ENCODE results near the gene LEP.

The LEP gene

DNA sequence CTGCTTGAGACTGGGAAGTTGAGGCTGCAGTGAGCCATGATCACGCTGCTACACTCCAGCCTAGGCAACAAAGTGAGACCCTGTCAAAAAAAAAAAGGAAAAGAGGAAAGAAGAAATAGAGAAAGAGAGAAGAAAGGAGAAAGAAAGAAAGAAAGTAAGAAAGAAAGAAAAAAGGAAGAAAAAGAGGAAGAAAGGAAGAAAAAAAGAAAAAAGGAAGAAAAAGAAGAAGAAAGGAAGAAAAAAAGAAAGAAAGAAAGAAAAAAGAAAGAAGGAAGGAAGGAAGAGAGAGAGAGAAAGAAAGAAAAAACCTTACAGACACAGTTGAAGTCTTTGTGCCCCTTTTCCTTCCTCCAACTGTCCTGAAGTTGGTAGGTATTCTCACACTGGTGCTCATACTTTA, 26.6 kb upstream of the LEP start:
- Mint-ChIP-seq H3K9me3 (no peaks in the 10 kb centered on the region), H3K4me3 (no peak overlapping the region), H3K36me3 (ENCODE audit: low read depth) (no peaks in the 10 kb centered on the region), H3K27ac (no peak overlapping the region), H3K27me3 (ENCODE audit: low read depth) (peaks cover 30% of the 10 kb centered on the region), H3K4me1 (peaks cover 26% of the 10 kb centered on the region)
- TF ChIP-seq, protein P1, sequence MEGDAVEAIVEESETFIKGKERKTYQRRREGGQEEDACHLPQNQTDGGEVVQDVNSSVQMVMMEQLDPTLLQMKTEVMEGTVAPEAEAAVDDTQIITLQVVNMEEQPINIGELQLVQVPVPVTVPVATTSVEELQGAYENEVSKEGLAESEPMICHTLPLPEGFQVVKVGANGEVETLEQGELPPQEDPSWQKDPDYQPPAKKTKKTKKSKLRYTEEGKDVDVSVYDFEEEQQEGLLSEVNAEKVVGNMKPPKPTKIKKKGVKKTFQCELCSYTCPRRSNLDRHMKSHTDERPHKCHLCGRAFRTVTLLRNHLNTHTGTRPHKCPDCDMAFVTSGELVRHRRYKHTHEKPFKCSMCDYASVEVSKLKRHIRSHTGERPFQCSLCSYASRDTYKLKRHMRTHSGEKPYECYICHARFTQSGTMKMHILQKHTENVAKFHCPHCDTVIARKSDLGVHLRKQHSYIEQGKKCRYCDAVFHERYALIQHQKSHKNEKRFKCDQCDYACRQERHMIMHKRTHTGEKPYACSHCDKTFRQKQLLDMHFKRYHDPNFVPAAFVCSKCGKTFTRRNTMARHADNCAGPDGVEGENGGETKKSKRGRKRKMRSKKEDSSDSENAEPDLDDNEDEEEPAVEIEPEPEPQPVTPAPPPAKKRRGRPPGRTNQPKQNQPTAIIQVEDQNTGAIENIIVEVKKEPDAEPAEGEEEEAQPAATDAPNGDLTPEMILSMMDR (IDR thresholded peaks at IDR 0.05; ENCODE audit: unreplicated experiment in 3 of 3), result no peak

DNA sequence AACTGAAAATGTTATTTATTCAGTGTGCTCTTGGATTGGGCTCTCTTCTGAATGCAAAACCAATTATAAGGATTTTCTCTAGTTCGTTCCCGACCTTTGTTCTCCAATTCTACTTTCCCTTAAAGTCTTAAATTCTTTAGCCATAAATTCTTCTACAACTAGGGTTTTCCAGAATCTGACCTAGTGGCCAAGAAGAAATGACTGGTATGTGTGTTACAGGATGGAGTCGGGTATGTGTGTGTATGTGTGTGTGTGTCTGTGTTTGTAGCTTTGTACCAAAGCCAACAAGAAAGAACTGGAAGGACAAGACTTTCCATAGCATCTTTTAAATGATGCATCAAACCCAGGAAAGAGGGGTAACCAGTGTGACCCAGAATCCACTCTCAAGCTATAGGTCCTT, 25.8 kb upstream of the LEP start:
- no peak overlapping the region for H3K4me3 Mint-ChIP-seq
- H3K27ac Mint-ChIP-seq, result peak overlapping the region in 1 of 3 experiments; percentile 2
- TF ChIP-seq, protein P1 (IDR thresholded peaks at IDR 0.05; ENCODE audit: unreplicated experiment in 3 of 3), result no peak
- no peaks in the 10 kb centered on the region for H3K36me3 Mint-ChIP-seq (ENCODE audit: low read depth)
- H3K9me3 Mint-ChIP-seq, result no peaks in the 10 kb centered on the region
- H3K4me1 Mint-ChIP-seq, result peaks cover 26% of the 10 kb centered on the region
- peaks cover 30% of the 10 kb centered on the region for H3K27me3 Mint-ChIP-seq (ENCODE audit: low read depth)

DNA sequence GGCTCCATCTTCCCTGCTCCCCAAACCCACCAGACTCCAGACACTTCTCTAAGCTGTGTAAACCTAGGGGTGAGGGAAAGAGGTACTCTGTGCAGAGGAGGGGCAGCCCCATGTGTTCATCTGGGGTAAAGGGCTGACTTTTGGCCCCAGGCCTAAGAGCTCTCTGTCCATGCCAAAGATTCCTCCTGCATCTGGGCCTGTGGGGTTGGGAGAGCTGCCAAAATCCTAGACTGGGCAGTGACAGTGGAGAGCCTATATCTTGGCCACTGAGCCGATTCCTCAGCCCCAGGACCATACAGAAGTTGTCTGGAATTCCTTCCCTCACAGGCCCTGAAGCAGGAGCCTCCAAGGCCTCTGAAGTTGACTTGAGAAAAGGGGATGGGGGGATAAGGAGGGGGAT, 25.3 kb upstream of the LEP start:
- Mint-ChIP-seq H3K27me3 (ENCODE audit: low read depth) (peaks cover 25% of the 10 kb centered on the region), H3K4me1 (peaks cover 26% of the 10 kb centered on the region), H3K36me3 (ENCODE audit: low read depth) (no peaks in the 10 kb centered on the region), H3K9me3 (no peaks in the 10 kb centered on the region), H3K4me3 (no peak overlapping the region), H3K27ac (peak overlapping the region in 1 of 3 experiments; percentile 2)
- TF ChIP-seq, protein P1 (IDR thresholded peaks at IDR 0.05; ENCODE audit: unreplicated experiment in 3 of 3), result no peak

DNA sequence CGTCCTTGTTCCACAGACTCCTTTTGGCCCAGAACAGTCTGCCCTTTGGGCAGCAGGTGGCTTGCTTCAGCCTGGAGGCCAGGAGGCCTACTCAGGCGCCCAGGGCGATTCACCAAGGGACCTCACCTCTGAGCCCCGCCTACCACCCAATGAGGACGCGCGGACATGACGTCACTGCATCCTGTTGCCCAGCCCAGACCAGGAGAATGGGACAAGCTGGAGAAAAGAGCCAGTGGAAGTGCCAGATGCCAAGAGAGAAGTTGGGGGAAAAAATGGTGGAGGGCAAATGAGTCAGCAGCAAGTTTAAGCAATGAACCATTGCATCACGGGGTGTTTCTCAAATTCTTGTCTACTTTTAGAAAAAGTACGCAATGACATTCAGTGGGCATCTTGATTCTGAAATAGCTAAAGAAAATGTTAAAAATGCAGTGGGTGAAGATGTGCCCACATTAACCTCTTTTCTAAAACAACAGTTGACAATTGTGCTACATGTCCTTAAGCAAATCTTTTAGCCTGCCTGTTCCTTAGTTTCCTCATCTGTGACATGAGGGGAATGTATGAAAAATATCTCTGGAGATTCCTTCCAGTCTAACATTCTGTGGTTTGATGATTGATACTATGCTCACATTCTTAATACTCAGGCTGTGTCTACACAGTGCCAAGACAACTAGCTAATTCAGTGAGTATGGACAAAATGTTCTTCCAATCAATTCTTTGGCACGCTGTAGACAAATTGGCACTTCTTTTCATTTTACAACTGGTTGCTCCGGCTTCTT, 23.9 kb upstream of the LEP start:
- no peak overlapping the region for H3K4me3 Mint-ChIP-seq
- TF ChIP-seq, protein P1 (IDR thresholded peaks at IDR 0.05; ENCODE audit: unreplicated experiment in 3 of 3), result no peak

DNA sequence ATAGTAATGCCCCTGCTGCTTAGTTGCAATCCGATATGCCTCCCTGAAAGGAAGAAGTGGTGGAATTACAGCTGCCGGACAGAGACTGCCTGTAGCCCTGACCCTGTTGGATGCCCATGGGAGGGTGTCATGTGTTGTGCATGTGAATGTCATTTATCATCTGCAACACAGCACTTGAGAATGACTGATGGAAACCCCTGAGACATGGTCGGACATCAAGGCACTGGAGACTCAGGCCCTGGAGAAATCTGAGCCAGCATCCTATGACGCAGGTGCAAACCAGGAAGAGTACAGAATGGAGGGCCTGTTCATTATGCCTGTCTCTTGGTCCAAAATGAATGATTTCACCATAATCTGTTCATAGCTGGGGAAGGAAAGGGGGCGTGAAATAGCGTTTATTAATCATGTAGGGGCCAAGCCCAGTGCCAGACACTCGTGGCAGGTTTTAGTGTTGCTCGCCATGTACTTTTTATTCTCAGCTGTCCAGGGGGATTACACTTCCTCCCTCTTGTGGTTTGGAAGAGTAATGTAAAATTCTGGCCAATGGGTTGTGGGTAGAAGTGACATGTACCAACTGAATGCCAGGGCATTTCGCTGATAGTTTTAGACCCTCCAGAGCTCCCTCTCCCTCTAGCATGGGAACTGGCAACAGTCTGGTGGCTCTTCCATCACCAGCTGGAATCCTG, 23.0 kb upstream of the LEP start:
- no peak overlapping the region for H3K4me3 Mint-ChIP-seq
- TF ChIP-seq, protein P1 (IDR thresholded peaks at IDR 0.05; ENCODE audit: unreplicated experiment in 3 of 3), result no peak
- H3K4me1 Mint-ChIP-seq, result peaks cover 21% of the 10 kb centered on the region
- H3K36me3 Mint-ChIP-seq (ENCODE audit: low read depth), result no peaks in the 10 kb centered on the region
- no peaks in the 10 kb centered on the region for H3K9me3 Mint-ChIP-seq
- no peak overlapping the region for H3K27ac Mint-ChIP-seq
- peaks cover 22% of the 10 kb centered on the region for H3K27me3 Mint-ChIP-seq (ENCODE audit: low read depth)

More for the DNA sequence above, 23.9 kb upstream of the LEP start:
- Mint-ChIP-seq H3K9me3 (no peaks in the 10 kb centered on the region), H3K36me3 (ENCODE audit: low read depth) (no peaks in the 10 kb centered on the region), H3K4me1 (peaks cover 21% of the 10 kb centered on the region), H3K27ac (no peak overlapping the region), H3K27me3 (ENCODE audit: low read depth) (peaks cover 19% of the 10 kb centered on the region)
